A204.1 (cell line): ENCODE measurements around the gene CLNK.

Source experiments
- FAIRE-seq: peaks from 2 replicates; lab custom pipeline; 2012; peaks lifted over from hg19 to GRCh38; lab: Jason Lieb, UNC

Gene CLNK

DNA sequence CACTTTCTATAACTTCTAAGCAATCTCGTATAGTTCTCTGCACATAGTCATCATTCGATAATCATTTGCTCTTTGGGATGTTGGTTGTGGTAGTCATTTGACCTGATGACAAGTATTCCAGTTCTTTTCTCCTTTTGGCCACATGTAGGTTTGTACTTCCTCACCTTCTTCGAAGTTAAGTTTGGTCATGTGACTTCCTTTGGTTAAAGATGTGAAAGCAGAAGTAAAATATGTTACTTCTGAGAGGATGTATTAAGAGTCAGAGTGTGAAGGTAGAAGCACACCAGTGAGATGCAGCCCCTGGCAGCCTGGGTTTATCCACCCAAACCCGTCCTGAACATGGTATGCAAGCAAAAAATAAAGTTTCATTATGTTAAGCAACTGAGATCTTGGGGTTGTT is 178.5 kb downstream of the CLNK start:
- FAIRE-seq = no peak

DNA sequence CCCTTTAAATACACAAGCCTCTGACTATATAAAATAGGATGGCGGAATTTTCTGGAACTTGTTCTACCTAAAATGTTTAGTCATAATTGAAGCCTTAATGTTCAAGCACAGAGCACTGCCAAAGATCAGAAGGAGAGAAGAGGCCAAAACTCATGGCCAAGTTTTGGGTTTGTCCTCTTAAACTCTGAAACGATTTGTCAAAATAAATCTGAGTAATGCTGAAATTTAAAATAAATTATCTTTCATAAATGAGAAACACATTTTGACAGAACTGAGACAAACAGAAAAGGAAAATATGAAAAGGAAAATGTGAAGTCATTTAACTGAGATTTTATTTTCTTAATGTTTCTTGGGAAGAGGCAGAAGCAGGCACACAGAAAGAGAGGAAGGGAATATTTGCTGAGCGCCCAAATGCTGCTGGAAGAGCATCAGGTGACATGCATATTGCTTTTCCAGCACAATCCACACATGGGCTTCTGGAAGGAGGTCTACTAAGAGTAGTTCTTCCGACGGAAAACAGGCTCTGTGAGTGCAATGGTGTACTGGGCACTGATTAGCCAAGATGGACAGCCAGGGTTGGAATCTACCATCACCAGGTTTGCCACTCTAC is 179.9 kb downstream of the CLNK start:
- no peak for FAIRE-seq

DNA sequence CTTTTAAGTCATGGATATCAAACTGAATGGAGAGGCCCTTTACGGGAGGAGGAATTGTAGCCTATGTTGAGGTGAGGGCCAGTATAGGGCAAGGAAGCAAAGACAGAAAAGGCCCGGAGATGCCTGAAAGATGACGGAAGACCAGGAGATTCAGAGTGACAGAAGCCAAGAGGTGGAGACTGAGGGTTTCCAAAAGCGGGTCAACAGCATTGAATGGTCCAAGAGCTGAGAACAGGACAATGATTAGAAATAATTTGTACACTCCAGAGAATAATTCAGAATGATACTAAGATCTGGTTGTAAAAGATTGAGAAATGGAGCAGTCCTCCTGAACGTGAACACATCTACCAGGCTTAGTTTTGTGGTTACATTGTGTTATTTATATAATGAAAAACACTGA is 181.9 kb downstream of the CLNK start:
- FAIRE-seq = no peak

DNA sequence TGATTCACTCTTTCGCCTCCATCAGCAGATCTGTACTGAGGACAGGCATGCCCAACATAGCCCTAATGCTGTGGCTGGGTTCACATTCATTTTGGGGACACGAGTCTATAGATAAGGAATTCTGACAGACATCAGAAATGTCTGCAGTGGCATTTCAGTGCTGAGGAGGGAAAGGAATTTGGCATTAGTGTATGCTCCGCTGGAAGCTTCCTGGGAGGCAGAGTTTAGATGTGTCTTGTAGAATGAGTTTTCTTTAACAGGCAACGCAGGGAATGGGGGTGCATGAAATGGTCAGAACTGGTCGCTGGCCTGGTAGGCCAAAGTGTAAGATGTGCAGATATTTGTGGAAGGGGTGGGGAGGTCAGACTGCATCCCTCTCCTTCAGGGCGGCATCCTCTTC is 183.8 kb downstream of the CLNK start:
- FAIRE-seq = no peak

DNA sequence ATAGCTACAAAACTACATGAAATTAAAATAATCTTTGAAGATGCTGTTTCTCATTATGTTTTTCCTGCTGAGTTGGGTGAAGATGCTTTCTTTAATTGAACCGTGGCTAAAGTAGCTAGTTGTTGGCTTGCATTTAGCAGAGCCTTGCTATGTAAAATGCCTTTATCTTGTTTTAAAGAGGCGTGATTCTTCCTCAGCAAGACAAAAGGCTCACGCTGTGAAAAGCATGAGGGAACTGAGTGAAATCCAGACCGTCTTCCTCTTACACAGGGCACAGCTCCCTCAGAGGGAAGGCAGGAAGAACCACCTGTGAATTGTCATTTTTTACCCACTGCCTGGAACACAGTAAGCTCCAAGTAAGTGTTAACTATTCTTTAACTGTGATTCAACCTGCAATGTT is 188.4 kb downstream of the CLNK start:
- FAIRE-seq = no peak

DNA sequence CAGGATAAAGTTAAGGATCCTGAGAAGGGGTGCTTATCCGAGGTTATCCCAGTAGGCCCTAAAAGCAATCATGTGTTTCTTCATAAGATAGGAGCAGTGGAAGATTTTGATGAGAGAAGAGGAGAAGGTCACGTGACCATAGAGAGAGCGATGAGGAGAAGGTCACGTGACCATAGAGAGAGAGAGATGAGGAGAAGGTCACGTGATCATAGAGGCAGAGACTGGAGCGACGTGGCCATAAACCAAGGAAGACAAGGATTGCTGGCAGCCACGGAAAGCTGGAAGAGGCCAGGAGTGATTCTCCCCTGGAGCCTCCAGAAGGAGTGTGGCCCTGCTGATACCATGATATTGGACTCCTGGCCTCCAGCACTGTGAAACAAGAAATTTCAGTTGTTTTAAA is 188.9 kb downstream of the CLNK start:
- FAIRE-seq = no peak

DNA sequence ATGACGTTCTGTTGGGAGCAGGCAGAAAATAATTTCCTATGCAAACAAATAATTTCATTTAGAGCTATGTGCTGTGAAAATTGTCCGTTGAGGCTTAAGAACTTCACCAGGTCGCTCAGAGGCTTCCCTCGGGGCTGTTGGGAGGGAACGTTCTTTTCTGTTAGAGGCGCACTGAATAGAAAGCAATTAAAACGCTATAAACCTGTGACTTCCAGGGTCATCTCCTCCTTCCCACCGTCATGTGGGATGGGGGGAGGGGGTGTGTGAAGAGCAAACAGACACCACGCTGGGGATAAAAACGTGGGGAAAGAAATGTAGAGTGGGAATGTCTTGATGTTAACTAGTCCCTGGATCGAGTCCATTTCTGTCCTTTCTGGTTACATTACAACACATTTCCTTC is 192.1 kb downstream of the CLNK start:
- no peak for FAIRE-seq

DNA sequence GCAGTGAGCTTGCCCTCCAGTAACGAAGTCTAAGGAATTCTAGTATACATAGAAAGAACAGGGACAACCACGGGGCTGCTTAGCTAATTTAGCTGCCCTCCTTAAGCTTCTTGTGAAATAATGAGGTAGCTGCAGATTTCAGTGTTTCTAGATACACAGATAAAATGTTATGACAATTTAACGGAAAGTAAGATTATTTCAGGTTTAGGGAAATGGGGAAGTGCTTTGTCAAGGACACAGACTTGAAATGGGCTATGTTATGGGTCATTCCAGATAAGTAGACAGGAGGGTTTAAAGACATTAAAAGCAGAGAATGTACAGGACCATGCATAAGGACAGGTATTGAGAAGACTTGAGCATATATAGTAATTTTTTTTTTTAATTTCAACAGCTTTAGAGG is 193.2 kb downstream of the CLNK start:
- FAIRE-seq = no peak

DNA sequence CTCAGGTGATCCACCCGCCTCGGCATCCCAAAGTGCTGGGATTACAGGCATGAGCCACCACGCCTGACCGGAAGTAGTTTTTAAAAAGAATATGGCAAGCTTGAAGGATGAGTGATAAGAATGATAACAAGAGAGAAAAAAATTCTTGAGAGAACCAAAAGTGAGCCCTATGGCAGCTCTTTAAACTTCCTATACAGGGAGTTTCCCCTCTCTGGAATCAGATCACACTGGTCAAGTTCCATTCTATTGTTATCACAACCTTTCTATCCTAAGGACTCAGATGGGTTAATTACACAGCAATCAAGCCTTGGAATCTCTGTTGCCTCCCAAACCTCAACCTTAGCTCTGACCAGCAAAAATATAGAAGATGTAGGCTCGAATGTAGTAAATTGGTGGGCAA is 193.6 kb downstream of the CLNK start:
- FAIRE-seq = no peak

DNA sequence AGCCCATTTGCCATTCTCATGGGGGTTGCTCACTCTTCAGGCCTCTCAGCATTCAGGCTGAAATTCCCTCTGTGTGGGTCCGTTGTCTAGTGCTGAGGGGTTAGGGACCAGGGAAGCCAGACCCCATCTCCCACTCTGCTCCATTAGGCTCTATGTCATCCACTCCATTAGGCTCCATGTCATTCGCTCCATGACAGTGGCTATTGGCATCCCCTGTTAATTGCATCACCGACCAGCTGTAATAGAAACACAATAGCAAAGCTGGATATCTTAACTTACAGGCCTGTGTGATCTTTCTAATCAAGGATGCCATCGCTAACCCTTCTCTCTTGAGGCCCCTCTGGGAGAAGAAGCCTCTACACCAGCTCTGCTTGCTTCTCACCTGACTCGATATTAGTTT is 201.7 kb downstream of the CLNK start:
- no peak for FAIRE-seq

DNA sequence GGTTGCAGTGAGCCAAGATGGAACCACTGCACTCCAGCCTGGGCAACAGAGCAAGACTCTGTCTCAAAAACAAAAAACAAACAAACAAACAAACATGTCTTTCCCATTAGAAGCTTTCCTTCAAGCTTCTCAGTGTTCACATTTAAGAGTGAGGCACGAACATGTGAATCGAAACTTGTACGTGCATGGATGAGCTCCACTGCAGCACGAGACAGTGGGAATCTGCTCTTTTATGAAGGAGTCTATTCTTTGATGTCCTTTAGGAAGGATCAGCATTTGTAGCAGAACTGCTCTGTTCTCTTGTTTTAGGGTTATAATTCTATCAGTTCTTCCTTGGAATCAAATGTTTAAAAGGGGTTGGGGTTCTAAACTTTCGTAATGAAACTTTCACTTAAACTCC is 204.0 kb downstream of the CLNK start:
- no peak for FAIRE-seq

DNA sequence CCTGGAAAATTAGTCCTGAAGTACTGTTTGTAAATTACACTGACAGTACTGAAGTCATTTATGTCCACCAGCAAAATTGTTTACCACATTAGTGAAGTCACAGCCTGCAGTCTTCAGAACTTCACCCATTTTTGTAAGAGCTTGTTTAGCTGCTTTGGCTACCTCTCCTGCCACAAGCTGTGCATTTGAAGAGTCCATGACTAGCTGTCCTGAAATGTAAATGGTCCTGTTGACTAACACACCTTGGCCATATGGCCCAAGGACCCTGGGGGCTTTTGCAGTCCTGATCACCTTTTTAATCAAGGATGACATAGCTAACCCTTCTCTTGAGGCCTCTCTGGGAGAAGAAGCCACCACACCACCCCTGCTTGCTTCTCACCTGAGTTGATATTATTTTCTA is 205.9 kb downstream of the CLNK start:
- no peak for FAIRE-seq

DNA sequence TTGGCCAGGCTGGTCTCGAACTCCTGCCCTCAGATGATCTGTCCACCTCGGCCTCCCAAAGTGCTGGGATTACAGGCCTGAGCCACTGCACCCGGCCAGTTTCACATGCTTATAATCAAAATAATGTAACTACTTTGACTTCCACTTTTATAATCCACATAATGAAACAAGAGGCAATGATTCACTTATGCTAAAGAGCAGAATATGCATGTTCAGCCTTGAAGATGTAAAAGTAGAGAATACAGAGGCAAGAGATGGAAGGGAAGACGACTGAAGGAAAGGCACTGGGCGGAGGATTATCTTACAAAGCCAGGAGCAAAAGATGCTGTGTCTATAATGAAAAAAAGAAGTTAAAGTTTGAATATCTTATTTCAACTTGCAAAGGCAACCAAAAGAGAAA is 214.1 kb downstream of the CLNK start:
- no peak for FAIRE-seq

DNA sequence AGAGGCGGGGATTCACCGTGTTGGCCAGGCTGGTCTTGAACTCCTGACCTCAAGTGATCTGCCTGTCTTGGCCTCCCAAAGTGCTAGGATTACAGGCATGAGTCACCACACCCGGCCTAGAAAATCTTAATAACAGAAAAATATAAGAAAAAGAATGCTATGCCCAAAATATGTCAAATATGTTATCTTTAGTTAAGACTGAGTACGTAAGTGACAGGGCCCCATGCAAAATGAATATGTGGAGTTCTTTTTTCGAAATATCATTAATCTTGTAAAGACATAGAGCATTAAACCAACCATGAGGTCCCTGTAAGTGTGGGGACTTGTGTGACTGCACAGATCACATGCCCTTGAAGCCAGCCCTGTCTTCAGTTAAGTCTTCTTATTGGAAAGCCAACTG is 218.4 kb downstream of the CLNK start:
- no peak for FAIRE-seq

DNA sequence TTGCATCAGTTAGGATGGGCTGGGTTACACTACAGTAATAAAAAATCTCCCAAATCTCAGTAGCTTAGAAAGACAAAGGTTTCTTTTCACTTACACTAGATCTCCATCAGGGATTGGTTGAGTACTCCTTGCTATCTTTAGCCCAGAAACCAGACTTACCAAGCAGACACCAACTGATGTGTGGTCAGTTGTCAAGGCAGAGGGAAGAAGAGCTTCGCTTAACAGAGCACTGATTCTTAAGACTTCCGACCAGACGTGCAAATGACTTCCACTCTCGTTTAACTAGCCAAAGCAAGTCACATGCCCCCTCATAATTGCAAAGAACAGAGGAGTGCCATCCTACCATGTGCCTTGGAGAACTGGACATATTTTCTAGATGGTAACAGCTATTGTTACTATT is 221.7 kb downstream of the CLNK start:
- FAIRE-seq = no peak

DNA sequence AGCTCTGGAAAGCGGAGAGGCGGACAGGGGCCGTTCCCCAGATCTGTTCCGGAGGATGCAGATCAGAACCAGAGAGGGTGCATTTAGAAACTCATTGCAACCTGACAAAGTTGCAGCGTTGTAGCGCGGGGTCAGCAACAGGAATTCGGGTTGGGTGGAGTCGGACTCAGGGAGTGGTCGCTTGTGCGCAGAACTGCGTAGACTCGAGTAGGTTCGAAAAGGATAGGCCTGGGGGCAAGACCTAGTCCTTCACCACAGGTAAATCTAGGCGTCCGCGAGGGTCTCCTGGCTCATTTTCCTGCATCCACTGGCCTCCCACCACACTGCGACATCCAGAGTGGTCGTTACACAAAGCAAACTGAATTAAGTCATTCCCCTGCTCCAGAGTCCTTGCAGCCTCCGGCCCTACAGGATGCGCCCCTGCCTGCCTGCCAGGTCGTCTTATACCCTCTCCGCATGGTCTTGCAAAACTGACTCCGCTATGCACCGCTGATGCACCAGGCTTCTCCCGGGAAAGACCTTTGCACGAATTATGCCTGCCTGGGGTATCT is 222.6 kb downstream of the CLNK start:
- no peak for FAIRE-seq

DNA sequence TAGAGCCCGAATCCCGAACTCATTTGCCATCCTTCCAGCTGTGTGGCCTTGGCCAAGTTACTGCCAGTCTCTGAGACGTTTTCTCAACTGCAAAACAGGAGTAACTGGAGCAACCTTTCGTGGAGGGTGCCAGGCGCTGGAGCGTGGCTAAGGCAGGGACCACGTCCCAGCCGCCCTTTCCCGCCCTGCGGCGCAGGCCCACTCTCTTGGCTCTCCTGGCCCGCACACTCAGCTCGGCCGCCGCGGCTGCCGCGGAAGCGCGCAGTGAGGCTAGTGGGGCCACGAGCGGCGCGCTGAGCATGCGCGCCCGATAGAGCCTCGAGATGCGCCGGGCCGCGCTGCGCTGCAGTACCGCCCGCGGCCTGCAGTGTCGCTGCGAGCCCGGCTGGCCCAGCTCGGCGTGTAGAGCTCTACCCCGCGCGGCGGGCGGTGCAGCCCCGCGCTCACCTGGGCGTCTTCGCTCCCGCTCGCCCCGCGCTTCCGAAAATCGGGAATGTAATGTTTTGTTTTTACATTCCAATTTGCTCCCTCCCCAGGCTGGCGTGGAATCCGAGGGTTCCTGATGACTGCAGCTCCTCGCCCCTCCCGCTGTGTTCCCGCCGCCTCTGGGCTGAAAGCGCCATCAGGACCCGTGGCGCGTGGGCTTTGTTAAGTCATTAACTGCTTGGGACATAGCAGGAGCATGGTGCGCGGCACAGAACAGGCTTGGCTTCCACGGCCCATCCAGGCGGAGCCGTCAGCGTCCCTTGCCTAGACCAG is 223.3 kb downstream of the CLNK start:
- no peak for FAIRE-seq

DNA sequence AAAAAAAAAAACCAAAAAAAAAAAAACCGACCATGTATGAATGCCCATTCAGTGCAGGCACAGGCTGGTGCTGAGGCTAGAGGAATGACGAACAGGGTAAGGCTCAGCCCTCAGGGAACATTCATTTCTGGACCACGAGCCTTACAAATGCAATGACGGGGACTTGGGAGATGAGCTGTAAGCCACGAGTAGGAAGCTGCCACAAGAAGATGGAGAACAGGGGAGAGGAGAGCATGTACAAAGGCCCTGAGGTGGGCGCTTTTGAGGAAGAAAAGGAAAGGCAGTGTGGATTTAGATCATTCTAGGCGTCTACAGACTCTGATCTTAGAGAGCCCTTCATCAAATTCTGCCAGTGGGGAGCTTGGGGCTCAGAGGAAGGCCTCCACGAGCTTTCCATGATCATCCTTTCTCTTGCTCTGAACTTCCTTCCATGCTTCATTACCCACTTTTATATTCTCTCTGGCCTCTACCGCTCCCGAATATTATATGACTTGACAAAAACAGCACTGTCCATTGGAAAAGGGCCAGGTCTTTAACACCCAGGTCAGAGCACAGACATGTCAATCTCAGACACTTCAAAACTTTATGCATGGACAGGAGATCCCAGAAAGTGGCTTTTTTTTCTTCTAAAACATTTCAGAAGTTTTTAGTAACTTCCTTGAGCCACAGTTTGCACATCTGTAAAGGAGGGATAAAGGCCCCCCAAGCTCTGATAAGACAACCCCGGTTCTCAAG is 224.1 kb downstream of the CLNK start:
- no peak for FAIRE-seq

DNA sequence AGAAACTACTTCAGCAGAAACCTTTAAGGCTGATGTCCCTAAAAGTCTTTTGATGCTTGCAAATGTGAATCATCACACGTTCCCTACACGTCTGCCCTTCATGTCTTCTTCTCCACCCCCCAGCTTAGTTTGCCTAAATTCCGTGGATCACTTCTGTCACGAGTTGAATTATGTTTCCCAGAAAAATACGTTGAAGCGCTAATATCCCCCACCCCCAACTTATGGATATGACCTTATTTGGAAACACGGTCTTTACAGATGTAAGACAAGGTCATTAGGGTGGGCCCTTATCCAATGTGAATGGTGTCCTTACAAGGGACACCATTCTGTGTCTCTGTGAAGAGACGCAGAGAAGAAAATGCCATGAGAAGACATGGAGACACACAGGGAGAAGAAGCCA is 225.3 kb downstream of the CLNK start:
- FAIRE-seq = no peak

DNA sequence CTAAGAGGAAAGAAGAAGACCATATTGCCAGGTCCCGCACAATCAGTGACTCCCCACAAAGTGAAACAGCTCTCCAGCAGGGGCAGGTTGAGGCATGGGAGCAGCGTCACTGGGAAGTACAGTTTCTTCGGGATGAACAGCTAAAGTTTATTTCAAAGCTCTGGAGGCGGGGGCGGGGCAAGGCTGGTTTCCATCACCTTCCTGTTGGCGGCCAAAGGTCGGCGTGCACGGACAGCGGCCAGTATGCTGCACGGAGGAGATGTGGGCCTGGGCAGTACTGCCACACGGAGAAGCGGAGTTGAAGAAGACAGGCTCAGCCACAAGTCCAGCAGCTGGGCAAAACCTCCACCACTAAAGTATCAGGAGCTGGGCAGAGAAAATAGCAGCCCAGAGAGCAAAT is 226.4 kb downstream of the CLNK start:
- no peak for FAIRE-seq

DNA sequence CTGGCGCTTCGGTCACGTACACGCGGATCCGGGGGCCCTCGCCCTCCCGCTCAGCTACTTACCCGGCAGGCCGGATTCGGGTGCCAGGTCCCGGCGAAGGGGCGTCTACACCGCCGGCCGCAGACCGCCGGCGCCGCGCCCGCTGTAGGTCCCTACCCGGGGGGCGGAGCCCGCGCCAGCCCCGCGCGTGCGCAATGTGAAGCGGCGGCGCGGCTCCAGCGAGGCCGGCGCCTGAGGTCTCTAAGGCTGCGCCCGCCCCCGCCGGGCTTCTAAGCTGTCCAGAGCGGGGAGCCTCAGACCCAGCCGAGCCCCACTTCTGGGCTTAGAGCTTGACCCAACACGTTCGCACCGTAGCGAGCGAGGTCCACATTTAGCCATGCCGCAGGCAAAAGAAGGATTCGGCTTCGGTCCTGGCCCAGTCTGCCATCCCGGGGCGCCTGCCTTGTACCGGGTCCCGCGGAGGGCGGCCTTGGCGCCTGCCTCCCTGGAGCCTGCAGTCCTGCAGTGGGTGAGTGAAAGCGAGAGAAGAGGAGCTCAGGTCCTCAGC is 227.2 kb downstream of the CLNK start, which contains the start of gene ZNF518B:
Gene ZNF518B, minus strand, starts transcription at position 172 of the 547 bp plus-strand sequence. CDS start 11,098 bp downstream, outside the sequence.
- no peak for FAIRE-seq

DNA sequence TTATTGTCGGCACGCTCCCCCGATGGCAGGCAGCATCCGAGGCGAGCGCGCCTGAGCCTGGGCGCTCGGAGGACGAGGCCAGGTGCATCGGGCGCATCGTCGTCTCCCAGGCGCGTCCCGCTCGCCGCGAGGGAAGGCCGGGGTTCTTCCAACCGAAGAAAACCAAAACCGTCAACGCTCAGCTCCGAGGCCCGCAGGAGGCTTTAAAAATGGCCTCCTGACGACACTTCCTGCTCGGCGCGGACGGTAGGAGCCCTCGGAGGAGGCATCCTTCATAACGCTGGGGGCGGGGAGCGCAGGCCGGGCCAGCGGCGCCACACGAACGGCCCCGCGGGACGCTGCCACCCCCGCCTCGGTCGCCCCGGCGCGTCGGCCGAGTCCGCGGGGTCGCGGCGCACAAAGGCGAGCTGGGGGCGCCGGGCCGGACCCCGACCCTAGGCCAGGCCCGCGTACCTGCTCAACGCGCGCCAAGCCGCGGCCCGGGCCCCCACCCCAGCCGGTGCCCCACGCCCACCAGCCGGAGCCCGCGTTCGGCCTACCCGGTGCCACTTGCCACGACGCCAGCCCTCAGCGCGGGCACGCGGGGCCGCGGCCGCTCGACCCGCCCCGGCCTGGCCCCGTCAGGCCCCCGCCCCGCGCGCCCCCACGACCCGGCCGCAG is 227.8 kb downstream of the CLNK start:
- no peak for FAIRE-seq

DNA sequence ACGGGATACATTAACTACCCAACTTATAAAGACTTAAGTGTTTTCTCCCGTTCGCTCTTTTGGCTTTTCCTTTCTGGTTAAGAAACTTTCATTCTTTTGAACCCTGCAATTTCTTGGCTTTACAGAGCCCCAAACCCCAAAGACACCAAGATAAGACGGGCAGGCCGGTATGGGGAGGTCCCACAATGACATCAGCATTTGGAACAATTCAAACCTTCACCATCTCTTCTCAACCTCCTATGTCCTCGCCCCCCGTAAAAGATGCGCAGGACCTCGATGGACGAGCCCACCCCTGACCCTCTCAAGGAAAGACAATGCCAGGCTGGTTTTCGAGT is 228.3 kb downstream of the CLNK start:
- FAIRE-seq = no peak
